MG63 (cell line): ENCODE results near the gene TRMT10A. TPM values are rescaled to one million over a fixed set of nuclear protein-coding genes. Genes with fewer than 3 reads are reported as not detected.
"Not testable (repeated sequence)": the region's sequence is repeated elsewhere in the genome, so short reads cannot be mapped to it uniquely, and the experiment has no call there.

Experiments
- DNase-seq: peaks from one replicate; pipeline ENCODE4 v3.0.0-alpha.2; 2020
- H3K27me3 ChIP-seq: fragments of 250-450 bp; sonication (Bioruptor Pico); 2 replicates; pipeline ENCODE4 v1.5.1; 2020; ENCODE audit warnings: mild to moderate bottlenecking, moderate library complexity
- H3K36me3 ChIP-seq: fragments of 250-450 bp; sonication (Bioruptor Pico); 2 replicates; pipeline ENCODE4 v1.5.1; 2020; ENCODE audit warnings: mild to moderate bottlenecking, moderate library complexity
- H3K4me3 ChIP-seq: fragments of 250-450 bp; sonication (Bioruptor Pico); 2 replicates; pipeline ENCODE4 v1.5.1; 2020; ENCODE audit warnings: mild to moderate bottlenecking, moderate library complexity
- H3K9me3 ChIP-seq: fragments of 250-450 bp; sonication (Bioruptor Pico); 2 replicates; pipeline ENCODE4 v1.5.1; 2020; ENCODE audit warnings: mild to moderate bottlenecking, moderate library complexity
- total RNA-seq: library from RNA; depleted of rRNA; stranded (reverse); fragments of >200 nt; shearing (Covaris generic); gene quantifications from 2 replicates; pipeline ENCODE4 v1.2.3, GENCODE V29; 2014; ENCODE audit warnings: low replicate concordance

The TRMT10A gene
- total RNA-seq, 1 experiment from 2014 or later: 7.9 TPM

DNA sequence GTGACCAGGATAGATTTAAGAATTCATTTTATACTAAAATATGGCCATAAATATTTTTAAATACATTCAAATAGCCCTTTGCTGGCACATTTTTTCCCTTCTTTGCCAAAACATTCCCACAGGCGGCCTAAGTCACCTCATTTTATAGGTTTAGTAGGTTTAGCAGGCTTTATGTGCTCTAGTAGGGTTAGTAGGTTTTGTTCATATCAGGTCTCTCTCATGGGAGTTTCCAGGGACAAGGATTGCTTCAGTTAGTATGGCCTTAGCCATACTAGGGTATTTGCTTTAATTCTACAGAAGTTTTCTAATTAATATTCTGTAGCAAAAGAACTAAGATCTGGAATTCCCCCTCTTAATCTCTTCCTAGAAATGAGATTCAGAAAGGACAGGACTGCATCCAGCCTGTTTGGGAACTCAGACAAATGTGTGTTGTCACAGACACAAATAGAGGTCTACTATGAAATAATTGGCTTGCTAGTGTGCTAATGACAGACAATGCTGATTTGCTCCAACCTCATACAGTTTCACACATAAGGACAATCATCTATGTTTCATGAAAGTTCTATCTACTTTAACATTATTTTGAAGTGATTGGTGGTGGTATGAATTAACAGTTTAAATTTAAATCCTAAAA lies 10.0 kb upstream of the TRMT10A start:
- Histone ChIP-seq H3K36me3 (no peaks in the 10 kb centered on the region), H3K9me3 (no peaks in the 10 kb centered on the region), H3K4me3 (no peak overlapping the region), H3K27me3 (0 out of 2 replicates have a peak, but pooled peaks cover 5% of the 10 kb centered on the region)
- no peak for DNase-seq

DNA sequence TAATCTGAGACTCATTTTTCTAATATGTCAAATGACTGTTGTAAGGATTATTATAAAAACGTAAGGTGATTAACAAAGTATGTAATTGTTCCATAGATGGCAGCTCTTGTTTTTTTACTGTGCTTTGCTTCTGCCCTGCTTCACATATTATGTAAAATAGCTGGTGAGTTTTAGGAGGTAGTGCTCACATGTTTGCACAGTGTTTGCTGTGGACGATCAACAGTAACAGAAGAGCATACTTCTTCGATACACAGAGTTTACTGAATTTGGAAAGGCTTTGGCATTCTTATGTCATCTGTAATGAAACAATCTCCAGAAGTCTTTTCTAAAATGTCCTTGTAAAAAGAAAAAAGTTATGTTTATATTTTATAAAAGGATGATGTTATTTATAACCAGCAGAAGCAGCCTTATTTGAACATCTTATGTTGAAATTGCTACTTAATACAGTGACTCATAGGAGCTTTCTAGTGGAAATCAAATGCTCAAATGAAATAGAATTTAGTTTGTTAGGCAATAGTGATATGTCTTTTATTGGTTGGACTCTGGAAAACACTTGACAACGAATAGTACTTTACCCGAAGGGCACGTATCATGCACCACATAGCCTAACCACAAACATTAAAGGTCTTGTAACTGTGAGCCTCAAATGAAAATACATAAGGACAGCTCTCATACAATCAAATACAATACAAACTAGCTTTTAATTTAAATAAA lies 8.8 kb upstream of the TRMT10A start:
- H3K27me3 ChIP-seq: 0 out of 2 replicates have a peak, but pooled peaks cover 5% of the 10 kb centered on the region
- H3K4me3 ChIP-seq: no peak overlapping the region
- H3K36me3 ChIP-seq: no peaks in the 10 kb centered on the region
- DNase-seq: no peak
- H3K9me3 ChIP-seq: no peaks in the 10 kb centered on the region

DNA sequence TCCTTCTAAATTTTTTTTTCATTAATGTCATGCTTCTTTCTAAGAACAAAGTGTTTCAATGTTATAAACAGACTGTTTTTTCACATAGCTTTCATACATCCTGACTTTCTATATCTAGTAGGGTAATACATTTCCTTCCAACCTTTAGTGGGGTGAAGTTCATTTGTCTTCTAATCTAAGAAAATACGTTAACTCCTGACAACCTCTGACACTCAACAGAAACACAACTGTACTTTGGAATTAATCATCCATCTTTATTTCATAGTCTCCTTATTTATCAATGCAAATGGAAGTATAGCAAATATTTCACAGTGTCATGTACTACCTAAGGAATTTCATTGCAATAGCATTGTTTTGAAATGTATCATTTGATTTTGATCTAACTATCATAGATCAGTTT lies 8.0 kb upstream of the TRMT10A start:
- DNase-seq: no peak
- Histone ChIP-seq H3K9me3 (no peaks in the 10 kb centered on the region), H3K4me3 (no peak overlapping the region), H3K27me3 (0 out of 2 replicates have a peak, but pooled peaks cover 5% of the 10 kb centered on the region), H3K36me3 (no peaks in the 10 kb centered on the region)

DNA sequence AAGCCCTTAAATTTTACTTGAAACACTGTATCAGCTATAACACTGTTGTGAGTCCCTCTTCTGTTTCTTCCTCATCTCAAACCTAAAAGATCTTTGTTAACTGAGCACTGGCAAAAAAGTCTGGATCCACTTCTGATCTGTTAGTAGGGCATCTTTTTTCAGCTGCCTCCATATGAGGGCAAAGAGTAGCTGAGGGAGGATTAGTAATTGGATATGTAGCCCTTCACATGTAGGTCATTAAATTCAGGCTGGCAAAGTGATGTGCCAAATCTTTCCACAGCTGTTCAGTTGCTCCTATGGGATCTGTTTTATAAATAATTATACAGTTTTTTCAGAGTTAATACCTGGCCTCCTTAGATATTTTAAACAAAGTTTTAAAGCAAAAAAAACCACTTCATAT lies 1.1 kb upstream of the TRMT10A start:
- Histone ChIP-seq H3K27me3 (no peaks in the 10 kb centered on the region), H3K9me3 (no peaks in the 10 kb centered on the region), H3K36me3 (no peaks in the 10 kb centered on the region), H3K4me3 (no peak overlapping the region)
- no peak for DNase-seq

DNA sequence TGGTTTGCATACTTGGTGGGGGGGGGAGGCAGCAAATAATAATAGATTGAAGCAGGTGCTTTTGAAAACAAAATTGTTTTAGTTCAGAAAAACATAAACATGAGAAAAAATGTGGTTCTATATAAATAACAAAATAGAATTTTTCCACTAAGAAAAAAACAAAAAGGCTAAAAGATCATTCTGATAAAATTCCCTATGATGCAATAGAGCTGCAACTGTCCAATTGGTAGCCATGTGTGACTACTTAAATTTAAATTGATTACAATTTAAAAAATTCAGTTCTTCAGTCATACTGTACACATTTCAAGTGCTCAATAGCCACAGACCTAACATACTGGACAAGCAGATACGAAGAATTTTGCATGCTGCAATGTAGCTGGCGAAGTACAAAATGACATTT lies 11.0 kb downstream of the TRMT10A start:
- no peaks in the 10 kb centered on the region for H3K27me3 ChIP-seq
- no peaks in the 10 kb centered on the region for H3K9me3 ChIP-seq
- no peak overlapping the region for H3K4me3 ChIP-seq
- no peak for DNase-seq
- no peaks in the 10 kb centered on the region for H3K36me3 ChIP-seq

DNA sequence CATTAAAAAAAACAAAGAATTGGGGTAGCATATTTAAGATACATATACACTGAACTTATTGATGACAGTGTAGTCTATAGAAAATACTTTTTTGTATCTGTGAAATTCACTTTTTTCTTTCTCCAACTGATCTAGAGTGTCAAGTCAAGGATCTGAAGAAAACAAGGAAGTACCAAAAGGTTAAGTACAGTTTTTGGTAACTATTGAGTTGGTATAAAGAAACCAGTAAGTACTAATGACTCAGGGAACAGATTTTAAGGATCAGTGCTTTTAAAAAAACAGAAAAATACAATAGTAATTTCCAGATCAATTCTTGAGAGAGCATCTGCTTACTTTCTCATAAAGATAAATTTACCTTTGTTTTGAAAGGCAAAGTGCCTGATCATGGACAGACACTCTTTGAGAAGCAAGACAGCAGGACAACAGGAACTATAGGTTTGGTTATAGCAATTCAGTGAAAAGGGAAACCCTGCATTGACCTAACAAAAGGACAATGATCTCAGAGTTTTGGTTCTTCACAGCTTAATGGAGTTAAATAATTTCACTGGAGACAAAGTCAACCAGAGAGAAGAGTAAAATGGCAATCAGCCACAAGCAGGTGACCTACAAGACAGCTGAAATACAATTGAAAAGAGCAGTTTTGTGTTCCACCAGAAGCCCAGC lies 23.4 kb downstream of the TRMT10A start:
- H3K36me3 ChIP-seq: no peaks in the 10 kb centered on the region
- no peaks in the 10 kb centered on the region for H3K9me3 ChIP-seq
- no peak overlapping the region for H3K4me3 ChIP-seq
- no peaks in the 10 kb centered on the region for H3K27me3 ChIP-seq
- no peak for DNase-seq

DNA sequence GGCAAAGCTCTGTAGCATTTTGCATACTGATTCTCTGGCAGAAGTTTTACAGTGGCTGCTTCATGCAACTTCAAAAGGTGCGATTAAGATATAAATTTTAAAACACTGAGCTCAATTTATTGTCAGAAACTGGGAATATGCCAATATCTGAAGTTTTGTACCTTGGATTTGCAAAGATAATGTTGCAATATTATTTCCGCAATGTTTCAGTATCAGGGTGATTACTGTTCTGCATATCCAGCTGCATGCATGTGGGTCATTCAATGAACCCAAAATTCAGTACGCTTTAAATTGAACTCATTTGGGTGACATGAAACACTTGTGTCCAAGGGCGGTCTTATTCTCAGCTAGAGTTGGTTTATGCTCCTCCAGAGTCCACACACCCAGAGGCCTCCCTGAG lies 26.2 kb downstream of the TRMT10A start:
- no peaks in the 10 kb centered on the region for H3K27me3 ChIP-seq
- H3K36me3 ChIP-seq: no peaks in the 10 kb centered on the region
- no peak overlapping the region for H3K4me3 ChIP-seq
- H3K9me3 ChIP-seq: no peaks in the 10 kb centered on the region
- DNase-seq: no peak

DNA sequence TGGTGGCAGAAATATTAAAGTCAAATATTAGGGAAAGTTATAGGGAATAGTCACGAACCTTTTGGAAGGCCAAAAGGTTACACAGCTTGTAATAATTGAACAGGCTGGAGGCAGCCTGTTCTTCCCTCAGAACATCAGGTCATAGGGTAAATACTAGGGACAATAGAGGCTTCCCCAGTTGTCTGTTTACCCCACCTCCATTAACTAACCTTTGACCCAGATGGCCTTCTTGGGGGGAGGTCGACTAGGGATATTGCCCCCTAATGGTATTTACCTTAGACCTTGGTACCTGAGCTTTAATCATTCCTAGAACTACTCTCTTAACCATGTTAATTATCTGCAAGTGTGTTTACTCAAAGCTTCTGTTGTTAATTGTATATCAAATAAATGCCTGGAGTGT lies 27.0 kb downstream of the TRMT10A start:
- no peak for DNase-seq
- H3K4me3 ChIP-seq: no peak overlapping the region
- H3K27me3 ChIP-seq: no peaks in the 10 kb centered on the region
- H3K9me3 ChIP-seq: no peaks in the 10 kb centered on the region
- no peaks in the 10 kb centered on the region for H3K36me3 ChIP-seq

DNA sequence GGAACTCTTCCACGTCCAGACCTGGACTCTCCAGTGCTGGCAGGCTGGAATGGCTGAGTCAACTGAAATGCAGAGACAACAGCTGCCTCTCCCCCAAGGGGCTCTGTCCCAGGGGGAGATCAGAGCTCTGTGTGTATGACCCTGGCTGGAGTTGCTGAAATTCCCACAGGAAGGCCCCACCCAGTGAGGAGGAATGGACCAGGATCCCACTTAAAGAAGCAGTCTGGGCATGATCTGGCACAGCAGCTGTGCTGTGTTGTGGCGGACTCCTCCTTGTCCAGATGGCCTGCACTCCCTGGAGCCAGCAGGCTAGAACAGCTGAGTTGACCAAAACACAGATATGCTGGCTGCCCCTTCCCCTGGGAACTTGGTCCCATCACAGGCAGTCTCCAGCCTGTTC lies 27.6 kb downstream of the TRMT10A start:
- DNase-seq: no peak
- no peaks in the 10 kb centered on the region for H3K9me3 ChIP-seq
- no peaks in the 10 kb centered on the region for H3K27me3 ChIP-seq
- H3K36me3 ChIP-seq: no peaks in the 10 kb centered on the region
- H3K4me3 ChIP-seq: no peak overlapping the region

DNA sequence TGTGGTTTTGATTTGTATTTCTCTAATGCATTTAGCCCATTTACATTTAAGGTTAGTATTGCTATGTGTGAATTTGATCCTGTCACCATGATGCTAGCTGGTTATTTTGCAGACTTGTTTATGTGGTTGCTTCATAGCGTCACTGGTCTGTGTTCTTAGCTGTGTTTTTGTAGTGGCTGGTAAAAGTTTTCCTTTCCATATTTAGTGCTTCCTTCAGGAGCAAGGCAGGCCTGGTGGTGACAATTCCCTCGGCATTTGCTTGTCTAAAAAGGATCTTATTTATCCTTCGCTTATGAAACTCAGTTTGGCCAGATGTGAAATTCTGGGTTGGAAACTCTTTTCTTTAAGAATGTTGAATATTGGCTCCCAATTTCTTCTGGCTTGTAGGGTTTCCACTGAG lies 29.1 kb downstream of the TRMT10A start:
- not testable (repeated sequence) for H3K4me3 ChIP-seq, H3K9me3 ChIP-seq, DNase-seq, H3K36me3 ChIP-seq, H3K27me3 ChIP-seq

DNA sequence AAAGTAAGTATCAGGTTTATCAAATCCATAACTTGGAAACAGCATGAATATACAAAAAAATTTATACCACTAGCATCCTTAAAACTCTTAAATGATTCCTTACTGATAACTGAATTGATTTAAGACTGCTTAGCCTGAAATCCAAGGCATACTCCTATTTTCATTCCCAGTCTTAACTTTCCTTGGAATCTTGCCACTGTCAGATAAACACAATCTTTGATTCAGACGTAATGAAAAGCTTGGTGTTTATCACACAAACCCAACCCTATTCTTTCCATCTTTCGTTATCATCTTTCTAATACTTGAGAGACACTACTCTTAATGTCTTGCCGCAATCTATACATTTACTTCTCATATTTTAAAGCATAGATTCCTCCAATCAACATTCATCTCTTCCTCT lies 33.9 kb downstream of the TRMT10A start:
- Histone ChIP-seq H3K36me3 (no peaks in the 10 kb centered on the region), H3K4me3 (no peak overlapping the region), H3K27me3 (no peaks in the 10 kb centered on the region), H3K9me3 (no peaks in the 10 kb centered on the region)
- DNase-seq: no peak

DNA sequence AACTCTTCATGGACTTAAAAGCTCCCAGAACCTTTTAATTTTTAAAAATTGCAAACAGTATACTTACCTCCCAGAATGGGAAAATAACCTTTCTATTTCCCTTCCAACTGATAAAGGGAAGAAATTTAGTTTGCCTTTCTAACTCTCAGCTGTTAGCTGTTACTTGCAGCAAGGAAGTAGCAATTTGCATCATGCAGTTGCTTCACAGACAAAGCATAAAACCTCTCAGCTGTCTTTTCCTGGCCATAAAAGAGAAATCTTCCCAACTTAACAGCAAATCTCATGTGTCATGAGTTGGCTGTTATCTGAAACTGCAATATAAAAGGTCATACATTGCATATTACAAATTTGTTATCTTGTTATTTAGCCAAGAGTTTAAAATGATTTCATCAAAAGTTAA lies 34.6 kb downstream of the TRMT10A start:
- no peak overlapping the region for H3K4me3 ChIP-seq
- no peak for DNase-seq

DNA sequence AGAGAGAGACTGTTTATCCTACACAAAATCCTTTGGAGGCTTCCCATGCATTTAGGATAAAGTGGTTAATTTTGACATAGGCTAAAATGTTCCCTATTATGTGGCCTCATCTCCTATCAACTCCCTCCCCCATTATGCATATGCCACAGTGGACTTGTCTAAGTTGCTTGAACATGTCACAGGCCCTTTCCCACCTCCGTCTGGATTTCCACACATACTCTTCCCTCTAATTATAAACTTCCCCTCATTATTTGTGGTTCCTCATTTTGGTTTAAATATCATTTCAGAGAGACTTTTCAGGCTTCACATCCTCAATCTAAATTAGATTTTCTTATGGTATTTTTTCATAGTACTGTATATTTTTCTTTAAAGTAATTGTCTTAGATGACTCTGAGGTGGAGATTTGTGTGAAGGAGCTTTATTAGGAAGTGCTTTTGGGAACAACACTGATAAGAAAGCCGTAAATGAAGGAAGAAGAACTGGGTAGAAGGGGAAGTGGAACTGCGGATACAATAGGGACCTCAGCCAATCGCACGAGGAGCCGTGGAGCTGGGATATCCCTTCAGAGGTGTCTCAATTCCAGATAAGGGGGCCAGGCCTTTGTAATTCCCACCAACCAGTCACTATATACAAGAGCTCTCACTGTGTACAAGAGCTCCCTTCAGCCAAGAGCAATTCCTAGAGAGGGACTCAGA lies 45.1 kb downstream of the TRMT10A start:
- H3K4me3 ChIP-seq: no peak overlapping the region
- DNase-seq: no peak
- no peaks in the 10 kb centered on the region for H3K36me3 ChIP-seq
- H3K27me3 ChIP-seq: no peaks in the 10 kb centered on the region
- no peaks in the 10 kb centered on the region for H3K9me3 ChIP-seq

More for the DNA sequence above, 34.6 kb downstream of the TRMT10A start:
- no peaks in the 10 kb centered on the region for H3K9me3 ChIP-seq
- no peaks in the 10 kb centered on the region for H3K36me3 ChIP-seq
- no peaks in the 10 kb centered on the region for H3K27me3 ChIP-seq

DNA sequence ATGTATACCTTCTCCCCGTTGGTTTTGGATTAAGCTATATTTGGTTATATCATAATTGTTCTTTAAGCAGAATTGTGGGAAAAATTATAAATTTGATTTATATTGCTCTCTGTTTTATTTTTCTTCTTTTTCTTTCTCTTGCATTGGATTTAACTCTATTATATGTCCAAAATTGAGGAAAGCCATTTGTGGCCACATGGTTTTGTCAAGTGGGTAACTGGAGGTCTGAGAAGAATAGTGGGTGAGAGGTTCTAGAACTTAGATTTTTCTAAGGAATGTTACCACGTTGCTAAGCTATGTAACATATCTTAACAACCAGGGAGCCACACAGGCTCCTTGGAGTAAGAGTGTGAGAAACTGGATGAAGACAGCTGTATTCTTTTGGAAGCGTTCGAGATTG lies 53.1 kb downstream of the TRMT10A start, which contains the start of gene C4orf17:
C4orf17 (plus strand) TSS at position 301 of the 400 bp plus-strand sequence. CDS start 2,061 bp downstream, outside the sequence.
- no peak for DNase-seq
- no peaks in the 10 kb centered on the region for H3K9me3 ChIP-seq
- H3K36me3 ChIP-seq: no peaks in the 10 kb centered on the region
- no peaks in the 10 kb centered on the region for H3K27me3 ChIP-seq
- H3K4me3 ChIP-seq: no peak within 1 kb of the TSS

DNA sequence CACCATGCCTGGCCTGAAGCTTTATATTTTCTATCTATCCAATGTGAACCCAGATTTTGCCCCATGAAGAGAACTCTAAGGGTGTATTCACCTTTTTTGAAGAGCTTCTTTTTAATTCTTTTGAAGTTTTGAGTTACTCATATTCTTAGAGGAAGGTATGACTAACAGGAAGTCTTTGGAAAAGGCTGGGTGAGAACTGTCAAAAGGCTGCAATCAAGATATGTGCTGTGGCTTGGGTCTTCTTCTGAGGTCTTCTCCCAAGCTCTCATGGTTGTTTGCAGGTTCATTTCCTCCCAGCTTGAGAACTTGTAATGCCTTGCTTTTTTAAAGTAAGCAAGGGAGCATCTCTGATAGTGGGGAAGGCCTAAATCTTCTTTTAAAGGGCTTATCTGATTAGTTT lies 56.1 kb downstream of the TRMT10A start:
- H3K36me3 ChIP-seq: no peaks in the 10 kb centered on the region
- H3K27me3 ChIP-seq: no peaks in the 10 kb centered on the region
- no peak overlapping the region for H3K4me3 ChIP-seq
- no peaks in the 10 kb centered on the region for H3K9me3 ChIP-seq
- no peak for DNase-seq

DNA sequence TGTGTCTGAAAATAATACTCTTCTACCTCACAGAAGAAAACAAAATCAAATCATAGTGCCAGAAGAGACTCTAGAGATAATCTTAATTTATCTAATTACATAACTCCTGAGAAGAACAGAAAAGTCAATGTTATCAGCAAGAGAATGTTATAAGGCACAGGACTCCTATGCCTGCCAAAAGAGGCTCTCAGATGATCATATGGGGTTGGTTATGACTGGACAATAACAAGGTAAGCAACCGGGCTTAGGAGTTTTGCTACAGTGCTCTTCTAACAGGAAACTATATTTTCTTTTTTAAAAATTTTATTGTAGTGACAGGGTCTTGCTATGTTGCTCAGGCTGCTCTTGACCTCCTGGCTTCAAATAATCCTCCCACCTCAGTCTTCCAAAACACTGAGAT lies 56.5 kb downstream of the TRMT10A start:
- Histone ChIP-seq H3K36me3 (no peaks in the 10 kb centered on the region), H3K4me3 (no peak overlapping the region), H3K27me3 (no peaks in the 10 kb centered on the region), H3K9me3 (no peaks in the 10 kb centered on the region)
- DNase-seq: no peak

DNA sequence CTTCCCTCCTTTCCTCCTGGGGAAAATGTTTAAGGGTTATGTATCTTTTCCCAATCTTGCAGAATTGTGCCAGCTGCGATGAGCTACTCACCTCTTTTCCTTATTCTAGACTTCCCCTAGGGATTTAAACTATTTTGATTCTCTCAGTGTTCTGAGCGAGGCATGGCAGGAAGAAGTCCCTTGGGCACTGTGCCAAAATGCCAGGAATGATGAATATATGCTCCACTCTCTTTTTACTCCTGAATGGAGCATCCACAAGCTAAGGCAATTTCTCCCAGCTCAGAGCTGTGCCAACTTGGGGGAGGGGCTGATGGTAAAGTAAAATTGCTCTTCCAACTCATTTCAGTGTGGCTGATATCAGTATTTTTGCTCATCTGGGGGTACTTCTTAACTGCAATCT lies 57.1 kb downstream of the TRMT10A start:
- DNase-seq: no peak
- H3K4me3 ChIP-seq: no peak overlapping the region
- H3K27me3 ChIP-seq: no peaks in the 10 kb centered on the region
- no peaks in the 10 kb centered on the region for H3K9me3 ChIP-seq
- no peaks in the 10 kb centered on the region for H3K36me3 ChIP-seq
